SK-N-MC (cell line): Measurements from ENCODE around the gene SLC6A3.

Experiments
- EZH2 ChIP-seq: fragments of 200-600 bp; sonication (generic); IDR thresholded peaks from one replicate; pipeline ENCODE4 v1.6.1; 2017; ENCODE audit warnings: antibody characterized with exemption
- FOXP2 ChIP-seq: optimal IDR thresholded peaks from 2 replicates; pipeline ENCODE3; 2011; ENCODE audit warnings: mild to moderate bottlenecking, moderate library complexity; ENCODE audit not compliant: insufficient read depth; ENCODE audit errors: extremely low read length, control extremely low read depth
- POLR2AphosphoS5 ChIP-seq: IDR thresholded peaks from 2 replicates; pipeline ENCODE4 v1.6.1; 2012; ENCODE audit warnings: mild to moderate bottlenecking, low read depth, low read length, borderline replicate concordance

DNA sequence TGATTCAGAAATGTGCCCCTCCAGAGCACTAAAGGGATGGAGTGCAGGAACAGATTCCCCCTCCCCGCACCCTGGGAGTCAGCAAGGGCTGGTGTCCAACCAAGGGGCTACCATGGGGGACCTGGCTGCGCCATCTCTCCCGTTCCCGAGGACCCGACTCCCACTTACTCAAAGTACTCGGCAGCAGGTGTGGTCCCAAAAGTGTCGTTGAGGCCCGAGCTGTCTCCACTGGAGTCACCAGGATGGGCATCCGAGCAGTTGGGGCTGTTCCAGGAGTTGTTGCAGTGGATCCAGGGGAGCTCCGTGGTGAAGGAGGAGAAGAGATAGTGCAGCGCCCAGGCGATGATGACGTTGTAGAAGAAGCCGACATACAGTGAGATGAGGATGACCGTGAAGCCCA, 12.9 kb downstream of the SLC6A3 start:
- TF ChIP-seq EZH2 (no peak), POLR2AphosphoS5 (no peak), FOXP2 (no peak)
